Upper lobe of left lung (tissue), 4 donors: ENCODE data around the gene B3GALT2.

Experiments used
- EP300 ChIP-seq, 4 donors: sonication (generic); formaldehyde crosslinking; IDR thresholded peaks; one replicate each; pipeline ENCODE4 v1.5.1; 2017; ENCODE audit warnings: antibody characterized with exemption in 4 of 4, control low read depth in 2 of 4
- TF ChIP-seq, protein P1 (sequence below), 6 experiments: fragments of 450-650 bp in 4 of 6; fragments of 200-600 bp in 2 of 6; sonication (generic) in 2 of 6; IDR thresholded peaks; one replicate each; pipeline ENCODE4 v1.5.1; 2016 to 2019; ENCODE audit warnings: antibody characterized with exemption in 6 of 6

DNA sequence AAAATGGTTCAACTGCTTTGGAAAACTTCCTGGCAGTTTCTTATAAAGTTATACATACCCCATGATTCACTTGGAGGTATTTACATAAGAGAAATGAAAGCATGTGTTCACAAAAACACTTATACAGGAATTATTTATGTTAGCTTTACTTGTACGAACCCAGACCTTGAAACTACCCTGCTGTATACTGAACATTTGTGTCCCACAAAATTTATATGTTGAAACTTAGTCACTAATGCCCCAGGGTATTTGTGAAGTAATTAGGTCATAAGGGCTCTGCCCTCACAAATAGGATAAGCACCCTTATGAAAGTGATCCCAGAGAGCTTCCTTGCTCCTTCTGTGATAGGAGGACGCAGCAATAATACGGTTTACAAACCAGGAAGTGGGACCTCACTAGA lies 42.7 kb upstream of the B3GALT2 start:
- no peak for TF ChIP-seq EP300 (IDR thresholded peaks at IDR 0.05)
- TF ChIP-seq, protein P1, sequence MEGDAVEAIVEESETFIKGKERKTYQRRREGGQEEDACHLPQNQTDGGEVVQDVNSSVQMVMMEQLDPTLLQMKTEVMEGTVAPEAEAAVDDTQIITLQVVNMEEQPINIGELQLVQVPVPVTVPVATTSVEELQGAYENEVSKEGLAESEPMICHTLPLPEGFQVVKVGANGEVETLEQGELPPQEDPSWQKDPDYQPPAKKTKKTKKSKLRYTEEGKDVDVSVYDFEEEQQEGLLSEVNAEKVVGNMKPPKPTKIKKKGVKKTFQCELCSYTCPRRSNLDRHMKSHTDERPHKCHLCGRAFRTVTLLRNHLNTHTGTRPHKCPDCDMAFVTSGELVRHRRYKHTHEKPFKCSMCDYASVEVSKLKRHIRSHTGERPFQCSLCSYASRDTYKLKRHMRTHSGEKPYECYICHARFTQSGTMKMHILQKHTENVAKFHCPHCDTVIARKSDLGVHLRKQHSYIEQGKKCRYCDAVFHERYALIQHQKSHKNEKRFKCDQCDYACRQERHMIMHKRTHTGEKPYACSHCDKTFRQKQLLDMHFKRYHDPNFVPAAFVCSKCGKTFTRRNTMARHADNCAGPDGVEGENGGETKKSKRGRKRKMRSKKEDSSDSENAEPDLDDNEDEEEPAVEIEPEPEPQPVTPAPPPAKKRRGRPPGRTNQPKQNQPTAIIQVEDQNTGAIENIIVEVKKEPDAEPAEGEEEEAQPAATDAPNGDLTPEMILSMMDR (IDR thresholded peaks at IDR 0.05): no peak
